GM23338 (cell line): ENCODE results near the gene C1QBP. TPM values are rescaled to one million over a fixed set of nuclear protein-coding genes. Genes with fewer than 3 reads are reported as not detected.

Source experiments
- ATAC-seq: fragments of 200-7000 bp; cut with Tn5 transposase; 3 replicates; pipeline ENCODE4 v1.9.1; 2020
- DNase-seq: peaks from one replicate; pipeline ENCODE4 v3.0.0-alpha.2; 2015; ENCODE audit warnings: low spot score
- H2AFZ ChIP-seq: fragments of 200-600 bp; sonication (generic); 2 replicates; pipeline ENCODE4 v1.8.0; 2016; ENCODE audit warnings: antibody characterized with exemption, mild to moderate bottlenecking, moderate library complexity
- H3F3A ChIP-seq: fragments of 200-600 bp; sonication (generic); replicated peaks from 2 replicates; pipeline ENCODE4 v1.8.0; 2017; ENCODE audit warnings: antibody characterized with exemption, mixed run types, low read depth
- H3K27ac ChIP-seq: fragments of 200-600 bp; sonication (generic); 2 replicates; pipeline ENCODE4 v1.6.1; 2016; ENCODE audit warnings: low read depth
- H3K27me3 ChIP-seq: fragments of 200-600 bp; sonication (generic); 2 replicates; pipeline ENCODE4 v1.8.0; 2016; ENCODE audit warnings: mild to moderate bottlenecking, mixed run types, moderate library complexity; ENCODE audit not compliant: insufficient read depth
- H3K36me3 ChIP-seq: fragments of 200-600 bp; sonication (generic); 2 replicates; pipeline ENCODE4 v1.8.0; 2016; ENCODE audit warnings: mild to moderate bottlenecking; ENCODE audit not compliant: insufficient read depth
- H3K4me1 ChIP-seq: fragments of 200-600 bp; sonication (generic); 2 replicates; pipeline ENCODE4 v1.8.0; 2016; ENCODE audit warnings: mild to moderate bottlenecking, moderate library complexity; ENCODE audit not compliant: insufficient read depth
- H3K4me2 ChIP-seq: fragments of 200-600 bp; sonication (generic); 2 replicates; pipeline ENCODE4 v1.7.1; 2017; ENCODE audit warnings: mixed run types
- H3K4me3 ChIP-seq: fragments of 200-600 bp; sonication (generic); 2 replicates; pipeline ENCODE4 v1.6.1; 2016; ENCODE audit warnings: mixed run types
- H3K79me2 ChIP-seq: fragments of 200-600 bp; sonication (generic); replicated peaks from 2 replicates; pipeline ENCODE4 v1.8.0; 2017; ENCODE audit warnings: mild to moderate bottlenecking; ENCODE audit not compliant: insufficient read depth
- H3K9me2 ChIP-seq: fragments of 200-600 bp; sonication (generic); 2 replicates; pipeline ENCODE4 v1.8.0; 2017; ENCODE audit not compliant: insufficient read depth
- H4K20me1 ChIP-seq: fragments of 200-600 bp; sonication (generic); replicated peaks from 2 replicates; pipeline ENCODE4 v1.8.0; 2017; ENCODE audit warnings: mild to moderate bottlenecking; ENCODE audit not compliant: insufficient read depth
- H3K27ac Mint-ChIP-seq: 2 replicates; pipeline ENCODE4 v1.8.0; 2020; ENCODE audit warnings: inconsistent platforms, mild to moderate bottlenecking, moderate library complexity, mixed read lengths
- H3K27me3 Mint-ChIP-seq: 3 replicates; pipeline ENCODE4 v1.8.0; 2022; ENCODE audit warnings: low read depth, mild to moderate bottlenecking, moderate library complexity, mixed read lengths, inconsistent platforms; ENCODE audit not compliant: insufficient read depth, poor library complexity
- H3K36me3 Mint-ChIP-seq: 3 replicates; pipeline ENCODE4 v1.8.0; 2021; ENCODE audit warnings: low read depth, mild to moderate bottlenecking, inconsistent platforms, moderate library complexity, mixed read lengths
- H3K4me1 Mint-ChIP-seq: 3 replicates; pipeline ENCODE4 v1.8.0; 2020; ENCODE audit warnings: mild to moderate bottlenecking, inconsistent platforms, mixed read lengths
- H3K4me3 Mint-ChIP-seq: 3 replicates; pipeline ENCODE4 v1.8.0; 2021; ENCODE audit warnings: moderate library complexity, mild to moderate bottlenecking, inconsistent platforms, mixed read lengths
- H3K9me3 Mint-ChIP-seq: 3 replicates; pipeline ENCODE4 v1.8.0; 2020; ENCODE audit warnings: moderate library complexity, mild to moderate bottlenecking, inconsistent platforms, mixed read lengths
- CREB1 ChIP-seq: fragments of 250-450 bp; sonication (Bioruptor Pico); IDR thresholded peaks from 2 replicates; pipeline ENCODE4 v1.5.0; 2020; ENCODE audit warnings: low read depth, mild to moderate bottlenecking, moderate library complexity
- EZH2 ChIP-seq: fragments of 200-600 bp; sonication (generic); IDR thresholded peaks from one replicate; pipeline ENCODE4 v1.8.0; 2017; ENCODE audit warnings: antibody characterized with exemption, mild to moderate bottlenecking, low read depth; ENCODE audit not compliant: unreplicated experiment
- EZH2phosphoT487 ChIP-seq: fragments of 200-600 bp; sonication (generic); IDR thresholded peaks from one replicate; pipeline ENCODE4 v1.8.1; 2018; ENCODE audit warnings: antibody characterized with exemption; ENCODE audit not compliant: unreplicated experiment
- NANOG ChIP-seq: IDR thresholded peaks from 2 replicates; pipeline ENCODE4 v1.6.1; 2016; ENCODE audit warnings: antibody characterized with exemption, borderline replicate concordance
- REST ChIP-seq: IDR thresholded peaks from one replicate; pipeline ENCODE4 v1.6.1; 2018; ENCODE audit warnings: antibody characterized with exemption; ENCODE audit not compliant: unreplicated experiment
- STAT1 ChIP-seq: IDR thresholded peaks from one replicate; pipeline ENCODE4 v1.6.1; 2016; ENCODE audit warnings: antibody characterized with exemption; ENCODE audit not compliant: unreplicated experiment
- ZNF114 ChIP-seq: fragments of 250-450 bp; sonication (Bioruptor Pico); IDR thresholded peaks from 2 replicates; pipeline ENCODE4 v1.5.0; 2020; ENCODE audit warnings: mild to moderate bottlenecking, moderate library complexity
- ZNF331 ChIP-seq: fragments of 250-450 bp; sonication (Bioruptor Pico); IDR thresholded peaks from 2 replicates; pipeline ENCODE4 v1.5.0; 2020; ENCODE audit warnings: low read depth, mild to moderate bottlenecking, moderate library complexity
- ZNF462 ChIP-seq: fragments of 250-450 bp; sonication (Bioruptor Pico); IDR thresholded peaks from 2 replicates; pipeline ENCODE4 v1.5.0; 2020; ENCODE audit warnings: mild to moderate bottlenecking, moderate library complexity
- polyA plus RNA-seq: library from polyadenylated mRNA; unstranded; fragments of >200 nt; fragmentation: Nextera tagmentation; extraction: Ambion mirVana; gene quantifications from 2 replicates; pipeline ENCODE4 v1.2.1, GENCODE V29; 2016
- total RNA-seq: library from RNA; depleted of rRNA; stranded (reverse); fragments of >200 nt; shearing (Covaris generic); gene quantifications from 2 replicates; pipeline ENCODE4 v1.2.3, GENCODE V29; 2014
- TF ChIP-seq, protein P1 (sequence below), 2 experiments: fragments of 200-600 bp in 1 of 2; sonication (generic) in 1 of 2; conservative IDR thresholded peaks; 2 replicates each; pipeline versions ENCODE4 v1.5.1 to v1.6.1; 2016 to 2017; ENCODE audit warnings: antibody characterized with exemption in 2 of 2, low read depth in 2 of 2, mild to moderate bottlenecking in 2 of 2, moderate library complexity in 1 of 2

The C1QBP gene
- total and polyA plus RNA-seq, 2 experiments from 2014 or later: 478 to 704 TPM

DNA sequence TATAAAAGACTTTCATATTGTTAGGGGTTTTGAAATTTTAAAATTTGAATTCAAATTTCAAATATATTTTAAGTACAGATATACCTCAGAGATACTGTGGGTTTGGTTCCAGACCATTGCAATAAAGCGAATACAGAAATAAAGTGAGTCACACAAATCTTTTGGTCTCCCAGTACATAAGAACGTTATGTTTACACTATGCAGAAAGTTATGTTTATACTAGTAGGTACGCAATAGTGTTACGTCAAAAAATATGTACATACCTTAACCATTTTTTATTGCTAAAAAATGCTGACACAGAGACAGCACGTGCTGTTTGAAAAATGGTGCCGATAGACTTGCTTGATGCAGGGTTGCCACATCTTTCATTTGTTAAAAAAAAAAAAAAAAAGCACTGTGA is 39.2 kb downstream of the C1QBP start (continued):
- no peak for TF ChIP-seq REST
- no peak for TF ChIP-seq EZH2
- TF ChIP-seq, protein P1, sequence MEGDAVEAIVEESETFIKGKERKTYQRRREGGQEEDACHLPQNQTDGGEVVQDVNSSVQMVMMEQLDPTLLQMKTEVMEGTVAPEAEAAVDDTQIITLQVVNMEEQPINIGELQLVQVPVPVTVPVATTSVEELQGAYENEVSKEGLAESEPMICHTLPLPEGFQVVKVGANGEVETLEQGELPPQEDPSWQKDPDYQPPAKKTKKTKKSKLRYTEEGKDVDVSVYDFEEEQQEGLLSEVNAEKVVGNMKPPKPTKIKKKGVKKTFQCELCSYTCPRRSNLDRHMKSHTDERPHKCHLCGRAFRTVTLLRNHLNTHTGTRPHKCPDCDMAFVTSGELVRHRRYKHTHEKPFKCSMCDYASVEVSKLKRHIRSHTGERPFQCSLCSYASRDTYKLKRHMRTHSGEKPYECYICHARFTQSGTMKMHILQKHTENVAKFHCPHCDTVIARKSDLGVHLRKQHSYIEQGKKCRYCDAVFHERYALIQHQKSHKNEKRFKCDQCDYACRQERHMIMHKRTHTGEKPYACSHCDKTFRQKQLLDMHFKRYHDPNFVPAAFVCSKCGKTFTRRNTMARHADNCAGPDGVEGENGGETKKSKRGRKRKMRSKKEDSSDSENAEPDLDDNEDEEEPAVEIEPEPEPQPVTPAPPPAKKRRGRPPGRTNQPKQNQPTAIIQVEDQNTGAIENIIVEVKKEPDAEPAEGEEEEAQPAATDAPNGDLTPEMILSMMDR (conservative IDR thresholded peaks at IDR 0.05; ENCODE audit: low read depth in 2 of 2): no peak

DNA sequence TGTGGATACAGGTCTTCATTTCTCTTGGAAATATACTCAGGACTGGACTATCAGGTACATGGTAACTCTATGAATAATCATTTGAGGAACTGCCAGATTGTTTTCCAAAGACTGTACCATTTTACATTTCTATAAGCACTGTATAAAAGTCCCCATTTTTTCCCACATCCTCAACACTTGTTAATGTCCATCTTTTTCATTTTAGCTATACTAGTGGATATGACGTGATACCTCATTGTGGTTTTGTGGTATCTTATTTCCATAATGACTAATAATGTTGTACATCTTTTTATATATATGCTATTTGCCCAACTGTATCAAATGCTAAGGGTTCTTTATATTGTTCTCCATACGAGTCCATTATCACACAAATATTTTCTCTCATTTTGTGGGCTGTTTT is 42.3 kb downstream of the C1QBP start:
- DNase-seq (no peak), ATAC-seq (no peak)
- no peak overlapping the region for H3K27ac ChIP-seq
- no peak overlapping the region for H2AFZ ChIP-seq
- no peaks in the 10 kb centered on the region for H3K9me2 ChIP-seq
- H3K27ac Mint-ChIP-seq: no peak overlapping the region
- no peaks in the 10 kb centered on the region for H3K27me3 ChIP-seq
- no peaks in the 10 kb centered on the region for H3K4me1 Mint-ChIP-seq
- H4K20me1 ChIP-seq: peaks cover 11% of the 10 kb centered on the region
- peaks cover 4% of the 10 kb centered on the region; the same call in 1 of the 2 replicates for H3K79me2 ChIP-seq
- no peaks in the 10 kb centered on the region for H3K4me1 ChIP-seq
- no peaks in the 10 kb centered on the region for H3F3A ChIP-seq
- peaks cover 68% of the 10 kb centered on the region for H3K36me3 ChIP-seq
- no peaks in the 10 kb centered on the region for H3K9me3 Mint-ChIP-seq
- H3K36me3 Mint-ChIP-seq: peaks cover 85% of the 10 kb centered on the region
- H3K27me3 Mint-ChIP-seq: peaks cover 3% of the 10 kb centered on the region
- H3K4me3 ChIP-seq: no peak overlapping the region
- no peak overlapping the region for H3K4me3 Mint-ChIP-seq
- H3K4me2 ChIP-seq: no peak overlapping the region
- no peak for TF ChIP-seq CREB1 (CRISPR knock-in tag)
- TF ChIP-seq ZNF462 (CRISPR knock-in tag): no peak
- TF ChIP-seq EZH2phosphoT487: no peak
- no peak for TF ChIP-seq ZNF331 (CRISPR knock-in tag)
- TF ChIP-seq ZNF114 (CRISPR knock-in tag): no peak
- TF ChIP-seq, protein P1 (conservative IDR thresholded peaks at IDR 0.05; ENCODE audit: low read depth in 2 of 2): no peak
- no peak for TF ChIP-seq STAT1
- no peak for TF ChIP-seq NANOG
